Vagina (tissue), 2 donors: Measurements from ENCODE around the gene HPCAL1. TPM values are rescaled to one million over a fixed set of nuclear protein-coding genes. Genes with fewer than 3 reads are reported as not detected.

Source experiments
- DNase-seq, 2 donors: peaks; one replicate each; pipeline ENCODE4 v3.0.0-alpha.2; 2017; ENCODE audit errors: extremely low spot score in 2 of 2
- H3K27ac ChIP-seq: fragments of 200-600 bp; sonication (generic); one replicate; pipeline ENCODE4 v1.5.1; 2019
- H3K27me3 ChIP-seq: fragments of 200-600 bp; sonication (generic); one replicate; pipeline ENCODE4 v1.5.1; 2019
- H3K36me3 ChIP-seq, 2 donors: fragments of 200-600 bp; sonication (generic); one replicate each; pipeline ENCODE4 v1.5.1; 2017 to 2019
- H3K4me1 ChIP-seq: fragments of 200-600 bp; sonication (generic); one replicate; pipeline ENCODE4 v1.5.1; 2019
- H3K4me3 ChIP-seq, 2 donors: fragments of 200-600 bp; sonication (generic); 1 replicate in 1 of 2; 2 replicates in 1 of 2; pipeline ENCODE4 v1.5.1; 2016 to 2019
- H3K9me3 ChIP-seq: fragments of 200-600 bp; sonication (generic); one replicate; pipeline ENCODE4 v1.5.1; 2019
- POLR2A ChIP-seq, 2 donors: fragments of 450-650 bp; IDR thresholded peaks; one replicate each; pipeline ENCODE4 v1.6.1; 2017; ENCODE audit warnings: antibody characterized with exemption in 2 of 2, mild to moderate bottlenecking in 2 of 2, moderate library complexity in 2 of 2
- POLR2AphosphoS5 ChIP-seq, 2 donors: sonication (generic); formaldehyde crosslinking; IDR thresholded peaks; one replicate each; pipeline ENCODE4 v1.9.0; 2017; ENCODE audit warnings: antibody characterized with exemption in 2 of 2, mild to moderate bottlenecking in 2 of 2, low read depth in 1 of 2; ENCODE audit not compliant: insufficient read depth in 1 of 2
- intact Hi-C: fragments of 100-400 bp; cut with DNase I; formaldehyde crosslinking; loops from one replicate; pipeline ENCODE4 v1.15.1; 2023
- total RNA-seq: library from RNA; depleted of rRNA; stranded (reverse); fragments of >200 nt; gene quantifications from one replicate; pipeline ENCODE4 v1.2.3, GENCODE V29; 2016
- TF ChIP-seq, protein P1 (sequence below), 3 experiments: fragments of 450-650 bp in 2 of 3; fragments of 200-600 bp in 1 of 3; sonication (generic) in 1 of 3; IDR thresholded peaks; one replicate each; pipeline ENCODE4 v1.5.1; 2017 to 2019; ENCODE audit warnings: antibody characterized with exemption in 3 of 3, mild to moderate bottlenecking in 2 of 3, moderate library complexity in 2 of 3

The HPCAL1 gene
- total RNA-seq, 1 donor from 2014 or later, result 43.7 TPM

DNA sequence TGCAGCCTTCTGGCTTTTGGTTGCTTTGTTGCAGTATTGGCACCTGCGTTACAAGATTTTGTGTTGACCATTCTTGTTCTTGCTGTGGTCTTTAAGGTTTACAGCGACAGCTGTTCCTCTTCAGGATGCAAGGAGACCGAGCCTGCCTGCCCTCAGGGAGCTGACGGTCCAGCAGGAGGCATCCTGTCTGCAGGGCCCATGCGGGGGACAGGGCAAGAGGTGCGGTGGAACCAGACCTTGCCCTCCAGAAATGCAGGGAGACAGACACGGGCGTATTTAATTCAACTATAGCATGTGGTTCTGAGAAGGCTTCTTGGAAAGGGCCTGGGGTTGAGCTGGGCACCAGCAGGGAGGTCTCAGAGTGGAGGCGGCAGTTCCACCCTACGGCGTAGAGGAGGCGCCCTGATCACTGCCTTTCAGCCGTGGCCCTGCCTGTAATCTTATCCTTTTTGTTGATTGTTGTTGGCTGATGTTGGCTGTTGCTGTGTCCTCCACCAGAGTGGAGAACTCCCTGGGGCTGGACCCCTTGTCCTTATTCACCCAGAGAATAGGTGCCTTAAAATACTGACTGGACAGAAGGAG, 71.7 kb downstream of the HPCAL1 start:
- no peak for DNase-seq
- Histone ChIP-seq H3K36me3 (no peaks in the 10 kb centered on the region), H3K27me3 (no peaks in the 10 kb centered on the region), H3K9me3 (no peaks in the 10 kb centered on the region), H3K4me1 (peaks cover 4% of the 10 kb centered on the region), H3K4me3 (no peak overlapping the region), H3K27ac (no peak overlapping the region)
- TF ChIP-seq POLR2A (IDR thresholded peaks at IDR 0.05), result no peak
- TF ChIP-seq POLR2AphosphoS5 (IDR thresholded peaks at IDR 0.05; ENCODE audit: insufficient read depth in 1 of 2, low read depth in 1 of 2), result no peak
- TF ChIP-seq, protein P1, sequence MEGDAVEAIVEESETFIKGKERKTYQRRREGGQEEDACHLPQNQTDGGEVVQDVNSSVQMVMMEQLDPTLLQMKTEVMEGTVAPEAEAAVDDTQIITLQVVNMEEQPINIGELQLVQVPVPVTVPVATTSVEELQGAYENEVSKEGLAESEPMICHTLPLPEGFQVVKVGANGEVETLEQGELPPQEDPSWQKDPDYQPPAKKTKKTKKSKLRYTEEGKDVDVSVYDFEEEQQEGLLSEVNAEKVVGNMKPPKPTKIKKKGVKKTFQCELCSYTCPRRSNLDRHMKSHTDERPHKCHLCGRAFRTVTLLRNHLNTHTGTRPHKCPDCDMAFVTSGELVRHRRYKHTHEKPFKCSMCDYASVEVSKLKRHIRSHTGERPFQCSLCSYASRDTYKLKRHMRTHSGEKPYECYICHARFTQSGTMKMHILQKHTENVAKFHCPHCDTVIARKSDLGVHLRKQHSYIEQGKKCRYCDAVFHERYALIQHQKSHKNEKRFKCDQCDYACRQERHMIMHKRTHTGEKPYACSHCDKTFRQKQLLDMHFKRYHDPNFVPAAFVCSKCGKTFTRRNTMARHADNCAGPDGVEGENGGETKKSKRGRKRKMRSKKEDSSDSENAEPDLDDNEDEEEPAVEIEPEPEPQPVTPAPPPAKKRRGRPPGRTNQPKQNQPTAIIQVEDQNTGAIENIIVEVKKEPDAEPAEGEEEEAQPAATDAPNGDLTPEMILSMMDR (IDR thresholded peaks at IDR 0.05), result no peak
- intact Hi-C loops, result no loop called here

DNA sequence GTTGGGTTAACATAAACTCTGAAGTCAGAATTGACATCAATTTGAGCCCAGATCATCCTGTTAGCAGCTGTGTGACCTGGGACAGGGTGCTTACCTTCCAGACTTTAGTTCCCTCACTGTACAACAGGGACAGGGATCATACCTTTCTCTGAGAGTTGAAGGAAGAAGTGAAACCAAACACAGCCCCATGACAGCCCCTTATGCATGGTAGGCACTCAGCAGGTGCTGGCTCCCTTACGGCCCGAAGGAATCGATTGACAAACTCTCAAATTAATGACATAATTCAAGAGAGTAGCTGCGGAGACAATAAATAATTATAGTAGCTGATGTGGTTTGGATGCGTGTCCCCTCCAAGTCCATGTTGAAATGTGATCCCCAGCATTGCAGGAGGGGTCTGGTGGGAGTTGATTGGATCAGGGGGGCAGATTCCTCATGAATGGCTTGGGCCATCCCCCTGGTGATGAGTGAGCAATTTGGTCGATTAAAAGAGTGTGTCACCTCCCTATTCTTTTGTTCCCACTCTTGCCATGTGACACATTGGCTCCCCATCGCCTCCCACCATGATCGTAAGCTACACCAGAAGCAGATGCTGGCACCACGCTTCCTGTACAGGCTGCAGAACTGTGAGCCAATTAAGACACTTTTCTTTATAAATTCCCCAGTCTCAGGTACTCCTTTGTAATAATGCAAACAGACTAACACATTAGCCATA, 73.0 kb downstream of the HPCAL1 start:
- no peaks in the 10 kb centered on the region for H3K27me3 ChIP-seq
- no peak overlapping the region for H3K27ac ChIP-seq
- no peaks in the 10 kb centered on the region for H3K9me3 ChIP-seq
- intact Hi-C loops, result no loop called here
- H3K4me3 ChIP-seq, result no peak overlapping the region
- TF ChIP-seq POLR2A (IDR thresholded peaks at IDR 0.05) (no peak), POLR2AphosphoS5 (IDR thresholded peaks at IDR 0.05; ENCODE audit: insufficient read depth in 1 of 2, low read depth in 1 of 2) (no peak)
- TF ChIP-seq, protein P1 (IDR thresholded peaks at IDR 0.05), result no peak
- DNase-seq, result no peak
- peaks cover 13% of the 10 kb centered on the region for H3K4me1 ChIP-seq
- no peaks in the 10 kb centered on the region for H3K36me3 ChIP-seq

DNA sequence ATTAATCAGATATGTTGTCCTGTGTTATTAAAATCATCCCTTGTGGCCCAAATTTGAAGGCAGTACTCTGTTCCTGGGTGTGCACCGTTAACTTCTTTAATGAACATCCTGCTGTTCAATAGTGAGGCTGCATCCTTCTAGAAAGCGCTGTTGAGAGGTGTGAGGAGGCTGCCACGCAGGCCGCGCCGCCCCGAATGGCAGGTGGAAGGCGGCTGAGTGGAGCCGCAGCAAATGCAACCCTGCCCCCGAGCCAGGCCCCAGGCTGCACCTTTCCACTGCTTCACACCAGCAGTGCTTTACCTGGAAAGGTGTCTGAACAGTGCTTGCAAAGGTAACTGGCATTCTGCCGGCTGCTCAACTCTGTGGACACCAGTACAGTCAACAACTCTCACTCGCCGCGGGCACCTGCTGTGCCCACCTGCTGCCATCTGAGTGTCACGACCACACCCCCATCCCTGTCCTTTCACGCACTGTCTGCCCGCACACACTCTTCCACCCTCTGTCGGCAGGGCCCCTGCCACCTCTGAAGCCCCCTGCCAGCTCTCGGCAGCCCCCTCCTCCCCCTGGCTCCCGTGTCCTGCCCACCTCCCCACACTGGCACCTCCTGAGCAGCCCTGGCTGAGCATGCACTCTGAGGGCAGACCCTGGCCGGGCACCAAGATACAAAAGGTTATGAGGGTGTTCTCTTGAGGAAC, 74.5 kb downstream of the HPCAL1 start:
- intact Hi-C loops, result no loop called here
- peaks cover 18% of the 10 kb centered on the region for H3K4me1 ChIP-seq
- no peak for DNase-seq
- H3K27ac ChIP-seq, result no peak overlapping the region
- TF ChIP-seq, protein P1 (IDR thresholded peaks at IDR 0.05), result no peak
- TF ChIP-seq POLR2A (IDR thresholded peaks at IDR 0.05) (no peak), POLR2AphosphoS5 (IDR thresholded peaks at IDR 0.05; ENCODE audit: insufficient read depth in 1 of 2, low read depth in 1 of 2) (no peak)
- no peaks in the 10 kb centered on the region for H3K9me3 ChIP-seq
- H3K36me3 ChIP-seq, result no peaks in the 10 kb centered on the region
- H3K4me3 ChIP-seq, result no peak overlapping the region
- H3K27me3 ChIP-seq, result no peaks in the 10 kb centered on the region

DNA sequence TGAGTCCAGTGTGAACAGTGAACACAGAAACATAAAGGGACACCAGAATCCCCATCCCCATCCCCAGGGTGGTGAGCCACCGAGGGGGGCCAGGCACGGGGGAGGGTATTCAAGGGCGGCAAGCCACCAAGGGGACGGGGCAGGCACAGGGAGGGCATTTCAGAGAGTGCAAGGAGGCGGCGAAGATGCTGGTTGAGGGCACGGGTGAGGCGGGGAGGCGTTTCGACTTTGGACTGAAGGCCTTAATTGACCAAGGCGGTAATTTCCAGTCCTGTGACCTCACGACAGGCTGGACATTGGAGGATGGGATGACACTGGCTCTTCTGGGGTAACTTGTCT, 75.0 kb downstream of the HPCAL1 start:
- intact Hi-C loops, result no loop called here
- H3K27me3 ChIP-seq, result no peaks in the 10 kb centered on the region
- no peak overlapping the region for H3K4me3 ChIP-seq
- TF ChIP-seq, protein P1 (IDR thresholded peaks at IDR 0.05), result no peak
- TF ChIP-seq POLR2A (IDR thresholded peaks at IDR 0.05), result no peak
- no peak for TF ChIP-seq POLR2AphosphoS5 (IDR thresholded peaks at IDR 0.05; ENCODE audit: insufficient read depth in 1 of 2, low read depth in 1 of 2)
- no peaks in the 10 kb centered on the region for H3K36me3 ChIP-seq
- H3K9me3 ChIP-seq, result no peaks in the 10 kb centered on the region
- H3K27ac ChIP-seq, result no peak overlapping the region
- peaks cover 19% of the 10 kb centered on the region for H3K4me1 ChIP-seq
- no peak for DNase-seq

DNA sequence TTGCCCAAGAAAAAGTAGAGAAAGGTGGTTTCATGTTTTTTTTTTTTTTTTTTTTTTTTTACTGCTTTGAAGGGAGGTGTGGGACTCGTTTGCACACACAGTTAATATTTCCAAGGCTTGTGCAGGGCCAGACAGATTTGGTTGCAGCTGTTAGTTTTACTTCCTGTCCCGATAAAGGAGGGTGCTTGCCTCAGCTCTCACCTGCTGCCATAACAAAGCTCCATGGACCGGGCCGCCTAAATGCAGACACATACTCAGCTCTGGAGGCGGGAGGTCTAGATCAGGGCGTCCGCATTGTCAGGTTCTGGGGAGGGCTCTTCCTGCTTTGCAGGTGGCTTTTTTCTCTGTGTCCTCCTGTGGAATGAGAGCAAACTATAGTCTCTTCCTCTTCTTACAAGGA, 75.5 kb downstream of the HPCAL1 start:
- no peaks in the 10 kb centered on the region for H3K36me3 ChIP-seq
- H3K9me3 ChIP-seq, result no peaks in the 10 kb centered on the region
- H3K27me3 ChIP-seq, result no peaks in the 10 kb centered on the region
- no peak for DNase-seq
- peaks cover 23% of the 10 kb centered on the region for H3K4me1 ChIP-seq
- TF ChIP-seq, protein P1 (IDR thresholded peaks at IDR 0.05), result no peak
- TF ChIP-seq POLR2AphosphoS5 (IDR thresholded peaks at IDR 0.05; ENCODE audit: insufficient read depth in 1 of 2, low read depth in 1 of 2) (no peak), POLR2A (IDR thresholded peaks at IDR 0.05) (no peak)
- no peak overlapping the region for H3K4me3 ChIP-seq
- intact Hi-C loops, result no loop called here
- H3K27ac ChIP-seq, result no peak overlapping the region
